ENCODE data around the gene SPNS3.

Gene SPNS3

GRCh38 chr17:4474093-4474492 is 40.4 kb downstream of the SPNS3 start:
- H4K20me1 ChIP-seq (ENCODE audit: control insufficient read depth, insufficient read depth, low read depth, low read length) = no peaks in the 10 kb centered on the region

GRCh38 chr17:4475001-4475400 is 41.3 kb downstream of the SPNS3 start:
- Histone ChIP-seq H3K9me2 (replicated peaks; ENCODE audit: control insufficient read depth, low read length) (no peaks in the 10 kb centered on the region), H3K27me3 (ENCODE audit: control insufficient read depth, low read length) (no peaks in the 10 kb centered on the region), H3F3A (ENCODE audit: control insufficient read depth, insufficient read depth) (no peaks in the 10 kb centered on the region; the same call in 1 of the 2 replicates), H3K36me3 (ENCODE audit: control insufficient read depth, low read length) (no peaks in the 10 kb centered on the region), H3K4me2 (ENCODE audit: low read length) (no peak overlapping the region), H3K79me2 (ENCODE audit: control insufficient read depth, low read length) (no peaks in the 10 kb centered on the region), H3K9me3 (ENCODE audit: control insufficient read depth, insufficient read depth, low read length) (no peaks in the 10 kb centered on the region), H3K4me3 (ENCODE audit: low read length) (no peak overlapping the region), H3K4me1 (ENCODE audit: control insufficient read depth, low read length) (no peaks in the 10 kb centered on the region), H3K27ac (ENCODE audit: low read depth, low read length) (no peak overlapping the region), H4K20me1 (ENCODE audit: control insufficient read depth, insufficient read depth, low read depth, low read length) (no peaks in the 10 kb centered on the region)
- TF ChIP-seq EZH2phosphoT487 (IDR thresholded peaks at IDR 0.05; ENCODE audit: borderline replicate concordance, low read length) (no peak), CTCF (IDR thresholded peaks at IDR 0.05; ENCODE audit: low read depth, low read length, poor library complexity, severe bottlenecking) (no peak)

More at GRCh38 chr17:4474093-4474492, 40.4 kb downstream of the SPNS3 start:
- H3K36me3 ChIP-seq (ENCODE audit: control insufficient read depth, low read length) = no peaks in the 10 kb centered on the region
- no peak overlapping the region for H3K4me3 ChIP-seq (ENCODE audit: low read length)
- no peak overlapping the region for H3K27ac ChIP-seq (ENCODE audit: low read depth, low read length)
- no peaks in the 10 kb centered on the region for H3K4me1 ChIP-seq (ENCODE audit: control insufficient read depth, low read length)
- no peaks in the 10 kb centered on the region for H3K9me3 ChIP-seq (ENCODE audit: control insufficient read depth, insufficient read depth, low read length)
- no peaks in the 10 kb centered on the region for H3K79me2 ChIP-seq (ENCODE audit: control insufficient read depth, low read length)
- H3K4me2 ChIP-seq (ENCODE audit: low read length) = no peak overlapping the region
- H3K9me2 ChIP-seq (replicated peaks; ENCODE audit: control insufficient read depth, low read length) = no peaks in the 10 kb centered on the region
- TF ChIP-seq CTCF (IDR thresholded peaks at IDR 0.05; ENCODE audit: low read depth, low read length, poor library complexity, severe bottlenecking) = no peak
- no peak for TF ChIP-seq EZH2phosphoT487 (IDR thresholded peaks at IDR 0.05; ENCODE audit: borderline replicate concordance, low read length)
- no peaks in the 10 kb centered on the region; the same call in 1 of the 2 replicates for H3F3A ChIP-seq (ENCODE audit: control insufficient read depth, insufficient read depth)
- H3K27me3 ChIP-seq (ENCODE audit: control insufficient read depth, low read length) = no peaks in the 10 kb centered on the region

- Histone ChIP-seq H3K27me3 (ENCODE audit: control insufficient read depth, low read length) (no peaks in the 10 kb centered on the region), H3K4me1 (ENCODE audit: control insufficient read depth, low read length) (no peaks in the 10 kb centered on the region), H3K36me3 (ENCODE audit: control insufficient read depth, low read length) (no peaks in the 10 kb centered on the region), H4K20me1 (ENCODE audit: control insufficient read depth, insufficient read depth, low read depth, low read length) (no peaks in the 10 kb centered on the region), H3K27ac (ENCODE audit: low read depth, low read length) (no peak overlapping the region), H3K79me2 (ENCODE audit: control insufficient read depth, low read length) (no peaks in the 10 kb centered on the region), H3F3A (ENCODE audit: control insufficient read depth, insufficient read depth) (no peaks in the 10 kb centered on the region; the same call in 1 of the 2 replicates), H3K4me2 (ENCODE audit: low read length) (no peak overlapping the region), H3K4me3 (ENCODE audit: low read length) (no peak overlapping the region), H3K9me2 (replicated peaks; ENCODE audit: control insufficient read depth, low read length) (no peaks in the 10 kb centered on the region), H3K9me3 (ENCODE audit: control insufficient read depth, insufficient read depth, low read length) (no peaks in the 10 kb centered on the region)
- no peak for TF ChIP-seq EZH2phosphoT487 (IDR thresholded peaks at IDR 0.05; ENCODE audit: borderline replicate concordance, low read length)
- TF ChIP-seq CTCF (IDR thresholded peaks at IDR 0.05; ENCODE audit: low read depth, low read length, poor library complexity, severe bottlenecking) = no peak
Measured at GRCh38 chr17:4475463-4475862, 41.7 kb downstream of the SPNS3 start.

Measured in DOHH2 (cell line).